ENCODE results near the gene MYO19.

DNA sequence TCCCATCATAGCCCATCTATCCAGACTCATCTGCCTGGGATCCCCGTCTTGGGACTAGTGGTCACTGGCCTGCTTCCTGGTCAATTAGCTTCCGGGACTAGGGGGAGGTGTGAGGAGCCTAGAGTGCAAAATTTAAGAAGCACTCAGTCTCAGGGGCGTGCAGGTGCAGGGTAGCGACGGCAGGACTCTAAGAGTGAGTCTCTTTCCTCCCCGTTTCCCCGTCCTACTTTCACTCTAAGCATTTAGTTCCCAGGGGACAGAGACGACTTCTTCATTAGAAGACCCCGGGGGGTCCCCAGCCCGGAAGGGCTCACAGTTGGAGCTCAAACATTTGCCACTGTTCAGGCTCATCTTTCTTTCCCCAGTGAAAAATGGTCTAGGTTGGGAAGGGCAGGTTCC, 48.9 kb downstream of the MYO19 start:
- TF ChIP-seq, protein P1, sequence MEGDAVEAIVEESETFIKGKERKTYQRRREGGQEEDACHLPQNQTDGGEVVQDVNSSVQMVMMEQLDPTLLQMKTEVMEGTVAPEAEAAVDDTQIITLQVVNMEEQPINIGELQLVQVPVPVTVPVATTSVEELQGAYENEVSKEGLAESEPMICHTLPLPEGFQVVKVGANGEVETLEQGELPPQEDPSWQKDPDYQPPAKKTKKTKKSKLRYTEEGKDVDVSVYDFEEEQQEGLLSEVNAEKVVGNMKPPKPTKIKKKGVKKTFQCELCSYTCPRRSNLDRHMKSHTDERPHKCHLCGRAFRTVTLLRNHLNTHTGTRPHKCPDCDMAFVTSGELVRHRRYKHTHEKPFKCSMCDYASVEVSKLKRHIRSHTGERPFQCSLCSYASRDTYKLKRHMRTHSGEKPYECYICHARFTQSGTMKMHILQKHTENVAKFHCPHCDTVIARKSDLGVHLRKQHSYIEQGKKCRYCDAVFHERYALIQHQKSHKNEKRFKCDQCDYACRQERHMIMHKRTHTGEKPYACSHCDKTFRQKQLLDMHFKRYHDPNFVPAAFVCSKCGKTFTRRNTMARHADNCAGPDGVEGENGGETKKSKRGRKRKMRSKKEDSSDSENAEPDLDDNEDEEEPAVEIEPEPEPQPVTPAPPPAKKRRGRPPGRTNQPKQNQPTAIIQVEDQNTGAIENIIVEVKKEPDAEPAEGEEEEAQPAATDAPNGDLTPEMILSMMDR (IDR thresholded peaks at IDR 0.05): no peak
- TF ChIP-seq POLR2AphosphoS5 (IDR thresholded peaks at IDR 0.05) (no peak), POLR2A (IDR thresholded peaks at IDR 0.05) (no peak)

Measured in suprapubic skin (tissue), 4 donors.